Measurements from ENCODE around the gene CTBP2. TPM values are rescaled to one million over a fixed set of nuclear protein-coding genes. Genes with fewer than 3 reads are reported as not detected.

Gene CTBP2
- total RNA-seq, 1 donor from 2014 or later = 57.3 TPM

GRCh38 chr10:125026036-125026931 lies 134.1 kb downstream of the CTBP2 start:
- TF ChIP-seq, protein P1, sequence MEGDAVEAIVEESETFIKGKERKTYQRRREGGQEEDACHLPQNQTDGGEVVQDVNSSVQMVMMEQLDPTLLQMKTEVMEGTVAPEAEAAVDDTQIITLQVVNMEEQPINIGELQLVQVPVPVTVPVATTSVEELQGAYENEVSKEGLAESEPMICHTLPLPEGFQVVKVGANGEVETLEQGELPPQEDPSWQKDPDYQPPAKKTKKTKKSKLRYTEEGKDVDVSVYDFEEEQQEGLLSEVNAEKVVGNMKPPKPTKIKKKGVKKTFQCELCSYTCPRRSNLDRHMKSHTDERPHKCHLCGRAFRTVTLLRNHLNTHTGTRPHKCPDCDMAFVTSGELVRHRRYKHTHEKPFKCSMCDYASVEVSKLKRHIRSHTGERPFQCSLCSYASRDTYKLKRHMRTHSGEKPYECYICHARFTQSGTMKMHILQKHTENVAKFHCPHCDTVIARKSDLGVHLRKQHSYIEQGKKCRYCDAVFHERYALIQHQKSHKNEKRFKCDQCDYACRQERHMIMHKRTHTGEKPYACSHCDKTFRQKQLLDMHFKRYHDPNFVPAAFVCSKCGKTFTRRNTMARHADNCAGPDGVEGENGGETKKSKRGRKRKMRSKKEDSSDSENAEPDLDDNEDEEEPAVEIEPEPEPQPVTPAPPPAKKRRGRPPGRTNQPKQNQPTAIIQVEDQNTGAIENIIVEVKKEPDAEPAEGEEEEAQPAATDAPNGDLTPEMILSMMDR (conservative IDR thresholded peaks at IDR 0.05; ENCODE audit: low read depth, low read length) = no peak
- H3K4me3 ChIP-seq (ENCODE audit: low read depth, low read length) = no peak overlapping the region
- no peak for DNase-seq (ENCODE audit: low read depth)

- no peak overlapping the region for H3K4me3 ChIP-seq (ENCODE audit: low read depth, low read length)
- TF ChIP-seq, protein P1 (conservative IDR thresholded peaks at IDR 0.05; ENCODE audit: low read depth, low read length) = no peak
- no peak for DNase-seq (ENCODE audit: low read depth)
These were observed 135.0 kb downstream of the CTBP2 start for GRCh38 chr10:125025341-125025740.

- H3K4me3 ChIP-seq (ENCODE audit: low read depth, low read length) = no peak overlapping the region
- TF ChIP-seq, protein P1 (conservative IDR thresholded peaks at IDR 0.05; ENCODE audit: low read depth, low read length) = no peak
- no peak for DNase-seq (ENCODE audit: low read depth)
These were observed 135.7 kb downstream of the CTBP2 start for GRCh38 chr10:125024497-125025234.

DNA sequence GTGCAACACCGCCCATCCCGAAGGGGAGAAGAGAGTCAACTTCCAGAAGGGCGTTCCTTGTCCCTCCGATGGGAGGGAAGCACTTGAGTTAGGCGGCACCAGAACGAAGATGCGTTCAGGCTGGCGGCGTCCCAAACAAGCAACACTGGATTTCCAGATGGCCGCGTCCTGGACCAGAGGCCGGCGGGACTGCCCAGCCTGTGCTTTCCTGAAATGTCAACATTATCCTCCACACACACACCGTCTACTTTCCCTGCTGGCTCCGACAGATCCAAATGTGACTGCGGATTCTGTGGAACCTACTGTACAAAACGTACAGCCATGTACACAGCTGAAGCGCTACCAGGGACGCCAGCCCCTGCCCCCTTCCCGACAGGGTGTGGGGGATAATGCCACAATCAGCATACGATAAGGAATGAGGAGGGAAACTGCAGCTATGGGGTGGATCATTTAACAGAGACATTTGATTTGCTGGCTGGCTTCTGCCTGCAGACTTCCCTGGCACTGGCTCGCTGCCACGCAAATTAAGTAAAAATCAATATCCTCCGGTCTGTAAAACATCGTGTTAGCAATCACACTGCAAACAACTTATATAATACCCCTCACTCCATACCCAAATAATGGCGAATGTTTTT lies 136.4 kb downstream of the CTBP2 start:
- no peak overlapping the region for H3K4me3 ChIP-seq (ENCODE audit: low read depth, low read length)
- TF ChIP-seq, protein P1 (conservative IDR thresholded peaks at IDR 0.05; ENCODE audit: low read depth, low read length) = no peak
- DNase-seq (ENCODE audit: low read depth) = no peak

GRCh38 chr10:125023255-125023654 lies 137.1 kb downstream of the CTBP2 start:
- TF ChIP-seq, protein P1 (conservative IDR thresholded peaks at IDR 0.05; ENCODE audit: low read depth, low read length) = no peak
- H3K4me3 ChIP-seq (ENCODE audit: low read depth, low read length) = no peak overlapping the region
- DNase-seq (ENCODE audit: low read depth) = no peak

- no peak for DNase-seq (ENCODE audit: low read depth)
- TF ChIP-seq, protein P1 (conservative IDR thresholded peaks at IDR 0.05; ENCODE audit: low read depth, low read length) = no peak
- H3K4me3 ChIP-seq (ENCODE audit: low read depth, low read length) = no peak overlapping the region
These were observed 137.7 kb downstream of the CTBP2 start for GRCh38 chr10:125022671-125023070.
